ENCODE results near the gene PDIA6.

The PDIA6 gene

GRCh38 chr2:10838734-10839133, 26.1 kb upstream of the PDIA6 start:
- TF ChIP-seq ZBTB7A (IDR thresholded peaks at IDR 0.05; ENCODE audit: low read depth) (no peak), YY1 (IDR thresholded peaks at IDR 0.05; ENCODE audit: low read depth) (no peak), REST (IDR thresholded peaks at IDR 0.05; ENCODE audit: low read depth) (no peak), MAX (IDR thresholded peaks at IDR 0.05) (no peak), RAD21 (IDR thresholded peaks at IDR 0.05; ENCODE audit: low read depth) (no peak), CREB1 (IDR thresholded peaks at IDR 0.05; ENCODE audit: low read depth) (no peak), EGR1 (IDR thresholded peaks at IDR 0.05) (no peak), NFIC (IDR thresholded peaks at IDR 0.05) (no peak)

GRCh38 chr2:10837298-10838266, 25.0 kb upstream of the PDIA6 start:
- no peak for TF ChIP-seq TEAD4 (IDR thresholded peaks at IDR 0.05)
- no peak for TF ChIP-seq MAX (IDR thresholded peaks at IDR 0.05)
- TF ChIP-seq USF1 (IDR thresholded peaks at IDR 0.05) = no peak
- no peak for TF ChIP-seq CEBPB (IDR thresholded peaks at IDR 0.05)
- no peak for TF ChIP-seq TCF12 (IDR thresholded peaks at IDR 0.05; ENCODE audit: low read depth)
- TF ChIP-seq FOXM1 (IDR thresholded peaks at IDR 0.05; ENCODE audit: borderline replicate concordance, low read depth) = no peak
- TF ChIP-seq CREB1 (IDR thresholded peaks at IDR 0.05; ENCODE audit: low read depth) = no peak
- TF ChIP-seq RAD21 (IDR thresholded peaks at IDR 0.05; ENCODE audit: low read depth) = no peak
- no peak for TF ChIP-seq NFIC (IDR thresholded peaks at IDR 0.05)

GRCh38 chr2:10835052-10835970, 22.7 kb upstream of the PDIA6 start:
- TF ChIP-seq NFIC (IDR thresholded peaks at IDR 0.05) (peak; percentile 49; the same call in 1 of the 2 replicates), MAX (IDR thresholded peaks at IDR 0.05) (0 out of 2 replicates have a peak, but pooled peaks have one; percentile 26), CEBPB (IDR thresholded peaks at IDR 0.05) (no peak), RAD21 (IDR thresholded peaks at IDR 0.05; ENCODE audit: low read depth) (peak; percentile 95)

- TF ChIP-seq TEAD4 (IDR thresholded peaks at IDR 0.05) = no peak
- TF ChIP-seq MAX (IDR thresholded peaks at IDR 0.05) = no peak
- TF ChIP-seq FOXM1 (IDR thresholded peaks at IDR 0.05; ENCODE audit: borderline replicate concordance, low read depth) = no peak
- no peak for TF ChIP-seq YY1 (IDR thresholded peaks at IDR 0.05; ENCODE audit: low read depth)
- TF ChIP-seq TCF12 (IDR thresholded peaks at IDR 0.05; ENCODE audit: low read depth) = no peak
- TF ChIP-seq CEBPB (IDR thresholded peaks at IDR 0.05) = no peak
- no peak for TF ChIP-seq CREB1 (IDR thresholded peaks at IDR 0.05; ENCODE audit: low read depth)
- no peak for TF ChIP-seq NFIC (IDR thresholded peaks at IDR 0.05)
- TF ChIP-seq REST (IDR thresholded peaks at IDR 0.05; ENCODE audit: low read depth) = no peak
Measured at GRCh38 chr2:10834068-10834655, 21.6 kb upstream of the PDIA6 start.

GRCh38 chr2:10833021-10833420, 20.4 kb upstream of the PDIA6 start:
- TF ChIP-seq TCF12 (IDR thresholded peaks at IDR 0.05; ENCODE audit: low read depth) (no peak), TEAD4 (IDR thresholded peaks at IDR 0.05) (no peak), ZBTB7A (IDR thresholded peaks at IDR 0.05; ENCODE audit: low read depth) (no peak), REST (IDR thresholded peaks at IDR 0.05; ENCODE audit: low read depth) (no peak), RAD21 (IDR thresholded peaks at IDR 0.05; ENCODE audit: low read depth) (no peak), NFIC (IDR thresholded peaks at IDR 0.05) (no peak), USF1 (IDR thresholded peaks at IDR 0.05) (no peak), CEBPB (IDR thresholded peaks at IDR 0.05) (no peak), EGR1 (IDR thresholded peaks at IDR 0.05) (no peak), FOXM1 (IDR thresholded peaks at IDR 0.05; ENCODE audit: borderline replicate concordance, low read depth) (no peak), CREB1 (IDR thresholded peaks at IDR 0.05; ENCODE audit: low read depth) (no peak), MAX (IDR thresholded peaks at IDR 0.05) (no peak), EP300 (IDR thresholded peaks at IDR 0.05; ENCODE audit: borderline replicate concordance) (no peak), YY1 (IDR thresholded peaks at IDR 0.05; ENCODE audit: low read depth) (no peak), TAF1 (IDR thresholded peaks at IDR 0.05; ENCODE audit: low read depth) (no peak)

Measured in Ishikawa (cell line).